ENCODE measurements around the gene ZNF398.

The ZNF398 gene

GRCh38 chr7:149196705-149197171 is 49.5 kb downstream of the ZNF398 start:
- Histone ChIP-seq H4K20me1 (ENCODE audit: insufficient read depth, low read length) (no peaks in the 10 kb centered on the region), H3K27ac (ENCODE audit: low read depth, low read length, poor library complexity, severe bottlenecking) (peak overlapping the region; percentile 8), H2AFZ (ENCODE audit: low read length) (no peak overlapping the region)

GRCh38 chr7:149197675-149198074 is 50.4 kb downstream of the ZNF398 start:
- no peak overlapping the region for H2AFZ ChIP-seq (ENCODE audit: low read length)
- TF ChIP-seq EZH2 (IDR thresholded peaks at IDR 0.05; ENCODE audit: borderline replicate concordance, low read length) (no peak), CTCF (IDR thresholded peaks at IDR 0.05; ENCODE audit: low read length) (no peak)
- H3K9me3 ChIP-seq (ENCODE audit: low read length) = no peaks in the 10 kb centered on the region
- no peaks in the 10 kb centered on the region for H4K20me1 ChIP-seq (ENCODE audit: insufficient read depth, low read length)
- H3K79me2 ChIP-seq (ENCODE audit: insufficient read depth, low read length) = no peaks in the 10 kb centered on the region
- no peaks in the 10 kb centered on the region for H3K9me2 ChIP-seq (ENCODE audit: low read depth, low read length)
- no peak overlapping the region for H3K4me3 ChIP-seq (ENCODE audit: low read depth, low read length, poor library complexity, severe bottlenecking)
- H3F3A ChIP-seq (ENCODE audit: insufficient read depth, low read length) = no peaks in the 10 kb centered on the region
- H3K9ac ChIP-seq (ENCODE audit: low read length) = no peak overlapping the region
- peaks cover 37% of the 10 kb centered on the region for H3K36me3 ChIP-seq (ENCODE audit: insufficient read depth, low read length)
- no peak overlapping the region for H3K4me2 ChIP-seq (ENCODE audit: low read length)
- H3K4me1 ChIP-seq (ENCODE audit: insufficient read depth, low read length, severe bottlenecking) = peaks cover 16% of the 10 kb centered on the region
- H3K27ac ChIP-seq (ENCODE audit: low read depth, low read length, poor library complexity, severe bottlenecking) = no peak overlapping the region
- no peaks in the 10 kb centered on the region for H3K27me3 ChIP-seq (ENCODE audit: insufficient read depth, low read length)

More at GRCh38 chr7:149196705-149197171, 49.5 kb downstream of the ZNF398 start:
- Histone ChIP-seq H3K4me2 (ENCODE audit: low read length) (peak overlapping the region; percentile 76), H3K36me3 (ENCODE audit: insufficient read depth, low read length) (peaks cover 33% of the 10 kb centered on the region), H3K9me2 (ENCODE audit: low read depth, low read length) (no peaks in the 10 kb centered on the region), H3K4me1 (ENCODE audit: insufficient read depth, low read length, severe bottlenecking) (peaks cover 16% of the 10 kb centered on the region), H3K4me3 (ENCODE audit: low read depth, low read length, poor library complexity, severe bottlenecking) (peak overlapping the region; percentile 73), H3K9ac (ENCODE audit: low read length) (peak overlapping the region; percentile 66), H3K79me2 (ENCODE audit: insufficient read depth, low read length) (no peaks in the 10 kb centered on the region), H3K9me3 (ENCODE audit: low read length) (no peaks in the 10 kb centered on the region), H3F3A (ENCODE audit: insufficient read depth, low read length) (no peaks in the 10 kb centered on the region), H3K27me3 (ENCODE audit: insufficient read depth, low read length) (0 out of 2 replicates have a peak, but pooled peaks cover 2% of the 10 kb centered on the region)
- TF ChIP-seq CTCF (IDR thresholded peaks at IDR 0.05; ENCODE audit: low read length) (no peak), EZH2 (IDR thresholded peaks at IDR 0.05; ENCODE audit: borderline replicate concordance, low read length) (no peak)

GRCh38 chr7:149198161-149198816 is 51.0 kb downstream of the ZNF398 start:
- Histone ChIP-seq H3K79me2 (ENCODE audit: insufficient read depth, low read length) (no peaks in the 10 kb centered on the region), H3K36me3 (ENCODE audit: insufficient read depth, low read length) (peaks cover 43% of the 10 kb centered on the region), H3K9ac (ENCODE audit: low read length) (no peak overlapping the region)

More at GRCh38 chr7:149198161-149198816, 51.0 kb downstream of the ZNF398 start:
- no peaks in the 10 kb centered on the region for H3K9me2 ChIP-seq (ENCODE audit: low read depth, low read length)
- H3K4me2 ChIP-seq (ENCODE audit: low read length) = no peak overlapping the region
- H3K27ac ChIP-seq (ENCODE audit: low read depth, low read length, poor library complexity, severe bottlenecking) = no peak overlapping the region
- H2AFZ ChIP-seq (ENCODE audit: low read length) = no peak overlapping the region
- no peaks in the 10 kb centered on the region for H3K9me3 ChIP-seq (ENCODE audit: low read length)
- peaks cover 16% of the 10 kb centered on the region for H3K4me1 ChIP-seq (ENCODE audit: insufficient read depth, low read length, severe bottlenecking)
- H4K20me1 ChIP-seq (ENCODE audit: insufficient read depth, low read length) = no peaks in the 10 kb centered on the region
- H3K27me3 ChIP-seq (ENCODE audit: insufficient read depth, low read length) = no peaks in the 10 kb centered on the region
- H3K4me3 ChIP-seq (ENCODE audit: low read depth, low read length, poor library complexity, severe bottlenecking) = no peak overlapping the region
- no peaks in the 10 kb centered on the region for H3F3A ChIP-seq (ENCODE audit: insufficient read depth, low read length)
- no peak for TF ChIP-seq CTCF (IDR thresholded peaks at IDR 0.05; ENCODE audit: low read length)
- no peak for TF ChIP-seq EZH2 (IDR thresholded peaks at IDR 0.05; ENCODE audit: borderline replicate concordance, low read length)
